Mammary epithelial cell (primary cell): ENCODE measurements around the gene PSTPIP1.

Experiments used
- CTCF ChIP-seq, 2 donors: IDR thresholded peaks in 1 of 2; conservative IDR thresholded peaks in 1 of 2; 2 replicates each; pipeline ENCODE4 v1.5.1; 2011 to 2012; ENCODE audit warnings: inconsistent platforms in 2 of 2, low read length in 2 of 2, mild to moderate bottlenecking in 2 of 2, control low read depth in 1 of 2, low read depth in 1 of 2; ENCODE audit not compliant: insufficient read depth in 1 of 2; ENCODE audit errors: extremely low read depth in 1 of 2
- EZH2 ChIP-seq: IDR thresholded peaks from 2 replicates; pipeline ENCODE4 v1.6.1; 2012; ENCODE audit warnings: low read length, inconsistent platforms, borderline replicate concordance

- TF ChIP-seq CTCF (conservative IDR thresholded peaks at IDR 0.05 in 1 of 2, IDR thresholded peaks at IDR 0.05 in 1 of 2; ENCODE audit: extremely low read depth in 1 of 2, insufficient read depth in 1 of 2, low read depth in 1 of 2, low read length in 2 of 2) (no peak), EZH2 (no peak)
These were observed 88.6 kb downstream of the PSTPIP1 start for GRCh38 chr15:77083381-77084160.
